PC-9 (cell line): ENCODE measurements around the gene BMP5. TPM values are rescaled to one million over a fixed set of nuclear protein-coding genes. Genes with fewer than 3 reads are reported as not detected.

Experiments used
- BruUV-seq: library from RNA; stranded (reverse); fragments of 400-500 nt; replicated peaks from 2 replicates; lab custom pipeline; 2021; lab: Mats Ljungman, UMichigan
- CTCF ChIA-PET: fragments of 300-600 bp; sonication (Branson Sonifier 250); formaldehyde crosslinking; loops from one replicate; lab custom pipeline; 2022; ENCODE audit warnings: antibody characterized with exemption; lab: Charles Lee
- POLR2A ChIA-PET: fragments of 300-600 bp; sonication (Branson Sonifier 250); formaldehyde crosslinking; loops from one replicate; lab custom pipeline; 2022; ENCODE audit warnings: antibody characterized with exemption; ENCODE audit not compliant: unreplicated experiment; lab: Charles Lee
- DNase-seq, 2 experiments: peaks; one replicate each; pipeline versions ENCODE4 v3.0.0 to v3.0.0-alpha.2; 2015 to 2022; ENCODE audit warnings: mixed read lengths in 1 of 2
- H2AFZ ChIP-seq: fragments of 200-600 bp; sonication (generic); 2 replicates; pipeline ENCODE4 v1.8.1; 2017; ENCODE audit warnings: antibody characterized with exemption
- H3F3A ChIP-seq: fragments of 200-600 bp; sonication (generic); 2 replicates; pipeline ENCODE4 v1.8.1; 2017; ENCODE audit warnings: antibody characterized with exemption, mild to moderate bottlenecking, low read depth; ENCODE audit not compliant: insufficient read depth
- H3K27ac ChIP-seq: fragments of 200-600 bp; sonication (generic); 2 replicates; pipeline ENCODE4 v1.6.1; 2016; ENCODE audit warnings: mixed run types
- H3K27me3 ChIP-seq: fragments of 200-600 bp; sonication (generic); 2 replicates; pipeline ENCODE4 v1.6.1; 2016; ENCODE audit warnings: low read depth, mixed run types; ENCODE audit not compliant: insufficient read depth
- H3K36me3 ChIP-seq: fragments of 200-600 bp; sonication (generic); 2 replicates; pipeline ENCODE4 v1.6.1; 2016; ENCODE audit warnings: low read depth, mixed run types
- H3K4me1 ChIP-seq: fragments of 200-600 bp; sonication (generic); replicated peaks from 2 replicates; pipeline ENCODE4 v1.6.1; 2016; ENCODE audit warnings: mixed run types; ENCODE audit not compliant: insufficient read depth
- H3K4me2 ChIP-seq: fragments of 200-600 bp; sonication (generic); 2 replicates; pipeline ENCODE4 v1.6.1; 2017; ENCODE audit warnings: mixed run types
- H3K4me3 ChIP-seq: fragments of 200-600 bp; sonication (generic); 2 replicates; pipeline ENCODE4 v1.6.1; 2016; ENCODE audit warnings: mixed run types
- H3K79me2 ChIP-seq: fragments of 200-600 bp; sonication (generic); 2 replicates; pipeline ENCODE4 v1.6.1; 2017; ENCODE audit warnings: low read depth, mixed run types
- H3K9me2 ChIP-seq: fragments of 200-600 bp; sonication (generic); 2 replicates; pipeline ENCODE4 v1.8.1; 2017; ENCODE audit warnings: mild to moderate bottlenecking; ENCODE audit not compliant: insufficient read depth
- H3K9me3 ChIP-seq: fragments of 200-600 bp; sonication (generic); 2 replicates; pipeline ENCODE4 v1.8.1; 2016; ENCODE audit warnings: low read depth; ENCODE audit not compliant: insufficient read depth
- H4K20me1 ChIP-seq: fragments of 200-600 bp; sonication (generic); 2 replicates; pipeline ENCODE4 v1.8.1; 2017; ENCODE audit not compliant: insufficient read depth
- CTCF ChIP-seq: fragments of 200-600 bp; sonication (generic); conservative IDR thresholded peaks from 2 replicates; pipeline ENCODE4 v1.6.1; 2017; ENCODE audit warnings: mixed run types, antibody characterized with exemption, mild to moderate bottlenecking, moderate library complexity
- EZH2 ChIP-seq: fragments of 200-600 bp; sonication (generic); IDR thresholded peaks from 2 replicates; pipeline ENCODE4 v1.8.0; 2017; ENCODE audit warnings: antibody characterized with exemption, low read depth
- intact Hi-C: fragments of 100-400 bp; cut with micrococcal nuclease; formaldehyde crosslinking; loops from one replicate; pipeline ENCODE4 v1.10.0; 2022; ENCODE audit not compliant: unreplicated experiment
- total RNA-seq: library from RNA; stranded (reverse); gene quantifications from 2 replicates; pipeline ENCODE4 v1.2.3, GENCODE V29; 2021

The BMP5 gene
- total RNA-seq, 1 experiment from 2014 or later: 0.20 TPM

DNA sequence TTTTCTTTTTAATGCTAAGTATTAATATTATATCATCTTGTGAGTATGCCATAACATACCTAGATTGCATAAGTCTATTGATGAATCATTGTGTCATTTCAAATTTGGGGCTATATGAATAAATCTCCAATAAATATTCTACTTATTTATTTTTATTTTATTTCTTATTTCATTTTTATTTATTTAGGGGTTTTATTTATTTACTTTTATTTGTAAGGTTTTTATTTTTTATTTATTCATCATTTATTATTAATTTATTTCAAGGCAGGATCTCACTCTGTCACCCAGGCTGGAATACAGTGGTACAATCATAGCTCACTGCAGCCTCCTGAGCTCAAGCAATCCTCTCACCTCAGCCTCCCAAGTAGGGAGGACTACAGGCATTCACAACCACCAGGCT, 36.3 kb downstream of the BMP5 start:
- no peaks in the 10 kb centered on the region for H3K79me2 ChIP-seq
- no TSS peak for BruUV-seq
- no peaks in the 10 kb centered on the region for H3K27me3 ChIP-seq
- no peaks in the 10 kb centered on the region; the same call in 1 of the 2 replicates for H3K9me2 ChIP-seq
- no peak overlapping the region for H3K27ac ChIP-seq
- H3K4me1 ChIP-seq: peaks cover 5% of the 10 kb centered on the region; the same call in 1 of the 2 replicates
- no peak for DNase-seq
- CTCF ChIA-PET: no interaction called here
- POLR2A ChIA-PET: no interaction called here
- no peaks in the 10 kb centered on the region; the same call in 1 of the 2 replicates for H3F3A ChIP-seq
- intact Hi-C loops: no loop called here
- no peaks in the 10 kb centered on the region for H4K20me1 ChIP-seq
- H3K4me3 ChIP-seq: no peak overlapping the region
- H2AFZ ChIP-seq: no peak overlapping the region
- H3K9me3 ChIP-seq: no peaks in the 10 kb centered on the region
- no peaks in the 10 kb centered on the region for H3K36me3 ChIP-seq
- no peak for TF ChIP-seq EZH2
- TF ChIP-seq CTCF: no peak
- H3K4me2 ChIP-seq: no peak overlapping the region

- peaks cover 5% of the 10 kb centered on the region; the same call in 1 of the 2 replicates for H3K4me1 ChIP-seq
- H3K27me3 ChIP-seq: no peaks in the 10 kb centered on the region
- no peaks in the 10 kb centered on the region for H3F3A ChIP-seq
- no peaks in the 10 kb centered on the region; the same call in 1 of the 2 replicates for H3K9me2 ChIP-seq
- no peaks in the 10 kb centered on the region for H4K20me1 ChIP-seq
- no peak overlapping the region for H2AFZ ChIP-seq
- BruUV-seq: no TSS peak
- no peak overlapping the region for H3K4me3 ChIP-seq
- no peaks in the 10 kb centered on the region for H3K9me3 ChIP-seq
- POLR2A ChIA-PET: interaction anchor here (0.7 kb wide), 1 partner anchor 201 kb away, joined by 16 read pairs; no protein-coding TSS in a partner anchor
- no peak for DNase-seq
- no peaks in the 10 kb centered on the region for H3K36me3 ChIP-seq
- H3K27ac ChIP-seq: no peak overlapping the region
- CTCF ChIA-PET: no interaction called here
- no peak overlapping the region for H3K4me2 ChIP-seq
- intact Hi-C loops: no loop called here
- no peaks in the 10 kb centered on the region for H3K79me2 ChIP-seq
- TF ChIP-seq EZH2 (no peak), CTCF (no peak)
Measured at GRCh38 chr6:55836945-55837344, 38.4 kb downstream of the BMP5 start.

DNA sequence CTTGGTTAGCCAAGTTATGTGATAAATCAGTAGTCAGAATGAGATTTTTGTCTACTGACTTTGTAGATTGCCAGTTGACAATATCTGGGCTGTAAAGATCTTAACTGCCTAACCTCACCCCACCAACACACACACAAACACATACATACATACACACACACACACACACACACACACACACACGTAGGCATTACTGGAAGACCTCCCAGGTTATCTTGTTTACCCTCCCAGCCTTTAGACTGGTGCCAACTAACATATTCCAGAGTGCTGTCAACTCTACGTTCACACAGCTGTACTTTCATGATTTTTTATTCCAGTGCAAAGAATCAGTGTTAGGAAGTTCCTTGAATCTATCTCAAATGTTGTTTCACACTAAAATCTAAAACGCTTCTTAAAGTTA, 38.9 kb downstream of the BMP5 start:
- CTCF ChIA-PET: no interaction called here
- peaks cover 1% of the 10 kb centered on the region; the same call in 1 of the 2 replicates for H3K4me1 ChIP-seq
- H3K36me3 ChIP-seq: no peaks in the 10 kb centered on the region
- no peaks in the 10 kb centered on the region for H3F3A ChIP-seq
- H2AFZ ChIP-seq: no peak overlapping the region
- H3K9me3 ChIP-seq: no peaks in the 10 kb centered on the region
- no peak overlapping the region for H3K4me2 ChIP-seq
- no peaks in the 10 kb centered on the region; the same call in 1 of the 2 replicates for H3K9me2 ChIP-seq
- H3K79me2 ChIP-seq: no peaks in the 10 kb centered on the region
- POLR2A ChIA-PET: interaction anchor here (0.7 kb wide), 1 partner anchor 200 kb away, joined by 16 read pairs; no protein-coding TSS in a partner anchor
- no peak overlapping the region for H3K4me3 ChIP-seq
- no peak overlapping the region for H3K27ac ChIP-seq
- no TSS peak for BruUV-seq
- intact Hi-C loops: no loop called here
- H3K27me3 ChIP-seq: no peaks in the 10 kb centered on the region
- TF ChIP-seq EZH2 (no peak), CTCF (no peak)
- no peaks in the 10 kb centered on the region for H4K20me1 ChIP-seq
- no peak for DNase-seq
